Muscle of back (tissue), 11 donors: ENCODE measurements around the gene KCNK1. TPM values are rescaled to one million over a fixed set of nuclear protein-coding genes. Genes with fewer than 3 reads are reported as not detected.
"Not testable (repeated sequence)": the region's sequence is repeated elsewhere in the genome, so short reads cannot be mapped to it uniquely, and the experiment has no call there.

ENCODE experiments used
- DNase-seq, 3 donors: peaks; one replicate each; pipeline versions ENCODE4 v3.0.0 to v3.0.0-alpha.2; 2013
- polyA plus RNA-seq, 10 donors: library from polyadenylated mRNA; unstranded; fragments of 120-200 nt; gene quantifications; one replicate each; pipeline ENCODE4 v1.2.1, GENCODE V29; 2013; ENCODE audit not compliant: insufficient read length in 10 of 10

The KCNK1 gene
- polyA plus RNA-seq, 10 donors = 1.0 to 4.6 (median 1.9) TPM

- no peak for DNase-seq
These were observed 7.1 kb upstream of the KCNK1 start for GRCh38 chr1:233606813-233607212.

- DNase-seq = no peak
These were observed 6.4 kb upstream of the KCNK1 start for GRCh38 chr1:233607252-233608119.

- DNase-seq = no peak
These were observed 4.9 kb upstream of the KCNK1 start for GRCh38 chr1:233608988-233609387.

- no peak for DNase-seq
These were observed 4.0 kb upstream of the KCNK1 start for GRCh38 chr1:233609926-233610325.

- DNase-seq = no peak
These were observed 3.3 kb upstream of the KCNK1 start for GRCh38 chr1:233610628-233611027.

- not testable (repeated sequence) for DNase-seq
These were observed 2.5 kb upstream of the KCNK1 start for GRCh38 chr1:233611363-233611762.

- peak; percentile 22 to 80 (median 48) for DNase-seq
These were observed 352 bp downstream of the KCNK1 start for GRCh38 chr1:233614173-233614742.

- peak in 1 of 3 donors; percentile 27 for DNase-seq
These were observed 1.0 kb downstream of the KCNK1 start for GRCh38 chr1:233614743-233615521.

- no peak for DNase-seq
These were observed 1.7 kb downstream of the KCNK1 start for GRCh38 chr1:233615571-233615970.

- DNase-seq = no peak
These were observed 3.1 kb downstream of the KCNK1 start for GRCh38 chr1:233617025-233617424.

GRCh38 chr1:233619414-233619813 is 5.5 kb downstream of the KCNK1 start:
- DNase-seq = not testable (repeated sequence)

- DNase-seq = no peak
These were observed 6.2 kb downstream of the KCNK1 start for GRCh38 chr1:233620065-233620464.

- no peak for DNase-seq
These were observed 8.0 kb downstream of the KCNK1 start for GRCh38 chr1:233621923-233622322.

- DNase-seq = no peak
These were observed 10.4 kb downstream of the KCNK1 start for GRCh38 chr1:233624289-233624688.

- DNase-seq = no peak
These were observed 11.2 kb downstream of the KCNK1 start for GRCh38 chr1:233625087-233625486.

GRCh38 chr1:233625510-233625981 is 11.6 kb downstream of the KCNK1 start:
- no peak for DNase-seq

GRCh38 chr1:233627376-233627775 is 13.5 kb downstream of the KCNK1 start:
- no peak for DNase-seq

GRCh38 chr1:233627823-233628222 is 13.9 kb downstream of the KCNK1 start:
- DNase-seq = no peak

GRCh38 chr1:233629305-233629935 is 15.5 kb downstream of the KCNK1 start:
- no peak for DNase-seq

- DNase-seq = no peak
These were observed 18.0 kb downstream of the KCNK1 start for GRCh38 chr1:233631810-233632405.

GRCh38 chr1:233632436-233632835 is 18.5 kb downstream of the KCNK1 start:
- no peak for DNase-seq
